Smooth muscle cell of the pulmonary artery (primary cell): Measurements from ENCODE around the gene SLFN11. TPM values are rescaled to one million over a fixed set of nuclear protein-coding genes. Genes with fewer than 3 reads are reported as not detected.

ENCODE experiments used
- total RNA-seq: library from RNA; depleted of rRNA; stranded (reverse); fragments of >200 nt; gene quantifications from 2 replicates; pipeline ENCODE4 v1.2.3, GENCODE V29; 2014

The SLFN11 gene
- total RNA-seq = 46.2 and 113 TPM in 2 replicates

GRCh38 chr17:35373534-35373983 lies at the start of gene SLFN11:
Gene SLFN11 (minus strand): TSS chr17:35373621. CDS start chr17:35363807, 9,814 bp downstream.

Other genes with a start within 250 kb of the SLFN11 start
- gene NLE1, start 231.3 kb downstream of the SLFN11 start, total RNA-seq = 14.6 and 19.9 TPM in 2 replicates
- not detected in 2 replicates for gene UNC45B, start 225.8 kb downstream of the SLFN11 start, total RNA-seq
- gene SLC35G3, start 179.2 kb downstream of the SLFN11 start, total RNA-seq = not detected in 2 replicates
- 64.8 and 82.6 TPM in 2 replicates for gene SLFN5, start 130.5 kb downstream of the SLFN11 start, total RNA-seq
- gene SLFN12, start 58.9 kb upstream of the SLFN11 start, total RNA-seq = 17.0 and 35.8 TPM in 2 replicates
- 1.9 and 4.0 TPM in 2 replicates for gene SLFN13, start 75.1 kb upstream of the SLFN11 start, total RNA-seq
- 0.07 TPM in 1 of 2 replicates, not detected in the other for gene SLFN12L, start 164.1 kb upstream of the SLFN11 start, total RNA-seq
- not detected in 2 replicates for gene SLFN14, start 187.2 kb upstream of the SLFN11 start, total RNA-seq
- gene PEX12, start 204.9 kb upstream of the SLFN11 start, total RNA-seq = 5.0 and 5.8 TPM in 2 replicates
- gene AP2B1, start 213.7 kb upstream of the SLFN11 start, total RNA-seq = 116 and 124 TPM in 2 replicates